ENCODE measurements around the gene CHD2. TPM values are rescaled to one million over a fixed set of nuclear protein-coding genes. Genes with fewer than 3 reads are reported as not detected.

Gene CHD2
- total RNA-seq, 1 donor from 2014 or later: 59.7 TPM

- DNase-seq (ENCODE audit: low spot score): no peak
- Mint-ChIP-seq H3K4me3 (ENCODE audit: unreplicated experiment) (no peak overlapping the region), H3K36me3 (ENCODE audit: low read depth) (peaks cover 34% of the 10 kb centered on the region), H3K4me1 (ENCODE audit: low read depth) (peaks cover 46% of the 10 kb centered on the region), H3K27me3 (ENCODE audit: low read depth) (no peaks in the 10 kb centered on the region), H3K9me3 (ENCODE audit: low read depth) (no peaks in the 10 kb centered on the region), H3K27ac (ENCODE audit: unreplicated experiment) (peak overlapping the region; percentile 90)
- no peak for TF ChIP-seq CTCF (IDR thresholded peaks at IDR 0.05)
These were observed 128.0 kb downstream of the CHD2 start for GRCh38 chr15:93028111-93028631.

DNA sequence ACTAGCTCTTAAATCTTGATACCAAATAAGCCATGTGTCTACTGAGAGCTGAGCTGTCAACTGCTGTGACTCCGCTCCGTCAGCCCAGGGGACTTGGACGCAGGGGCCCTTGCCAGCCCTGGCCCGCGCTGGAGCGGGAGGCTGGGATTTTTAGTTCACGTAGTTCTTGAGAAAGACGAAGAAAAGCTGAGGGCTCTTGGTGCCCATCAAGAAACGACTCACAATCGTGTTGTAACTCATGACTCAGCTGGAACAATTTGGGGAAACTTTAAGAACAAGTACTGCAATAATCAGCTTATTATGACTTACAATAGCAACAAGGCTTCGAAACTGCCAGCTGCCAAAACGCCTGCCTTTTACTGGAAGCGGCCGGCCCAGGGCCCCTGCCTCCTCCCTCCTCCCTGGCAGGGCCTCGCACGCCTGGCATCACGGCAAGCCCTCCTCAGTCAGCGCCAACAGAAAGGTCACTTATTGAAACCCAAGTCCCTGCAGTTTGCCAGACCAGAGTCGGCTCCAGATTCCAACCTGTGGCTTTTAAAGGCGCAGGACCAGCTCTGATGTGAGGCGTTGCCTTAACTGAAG lies 128.6 kb downstream of the CHD2 start:
- no peaks in the 10 kb centered on the region for H3K9me3 Mint-ChIP-seq (ENCODE audit: low read depth)

DNA sequence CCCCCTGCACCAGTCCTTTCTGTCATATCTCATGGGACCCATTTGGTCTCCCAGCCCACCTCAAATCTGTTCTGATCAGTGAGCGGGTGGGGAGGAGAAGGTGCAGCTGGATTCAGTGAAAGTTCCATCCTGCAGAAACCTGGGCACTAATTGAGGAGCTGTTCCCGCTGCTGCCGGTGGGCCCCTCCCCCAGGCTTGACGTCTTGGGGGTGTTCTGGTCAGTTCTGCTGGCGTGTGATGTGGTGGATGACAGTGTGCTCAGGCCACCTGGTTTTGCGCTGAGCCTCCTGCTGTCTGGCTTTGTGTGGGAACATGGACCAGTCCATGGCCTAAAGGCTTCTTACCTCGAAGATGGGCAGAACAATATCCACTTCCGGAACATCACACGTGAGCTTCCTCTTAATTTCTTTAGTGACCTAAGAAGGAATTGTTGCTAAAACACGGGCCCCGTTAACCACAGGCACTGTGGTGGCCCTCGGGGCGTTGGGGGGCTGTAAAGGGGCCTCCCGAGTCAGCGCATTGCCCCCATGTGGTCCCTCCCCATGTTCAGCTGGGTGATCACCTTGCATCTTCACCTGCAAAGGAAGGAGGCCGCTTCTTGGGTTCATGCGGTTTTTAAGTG lies 129.2 kb downstream of the CHD2 start:
- Mint-ChIP-seq H3K9me3 (ENCODE audit: low read depth) (no peaks in the 10 kb centered on the region), H3K36me3 (ENCODE audit: low read depth) (peaks cover 24% of the 10 kb centered on the region), H3K27me3 (ENCODE audit: low read depth) (no peaks in the 10 kb centered on the region), H3K4me1 (ENCODE audit: low read depth) (peaks cover 40% of the 10 kb centered on the region), H3K4me3 (ENCODE audit: unreplicated experiment) (no peak overlapping the region), H3K27ac (ENCODE audit: unreplicated experiment) (peak overlapping the region; percentile 38)
- TF ChIP-seq CTCF (IDR thresholded peaks at IDR 0.05): no peak
- DNase-seq (ENCODE audit: low spot score): no peak

More for the DNA sequence above, 128.6 kb downstream of the CHD2 start:
- Mint-ChIP-seq H3K4me1 (ENCODE audit: low read depth) (peaks cover 41% of the 10 kb centered on the region), H3K4me3 (ENCODE audit: unreplicated experiment) (no peak overlapping the region), H3K27me3 (ENCODE audit: low read depth) (no peaks in the 10 kb centered on the region), H3K27ac (ENCODE audit: unreplicated experiment) (peak overlapping the region; percentile 90), H3K36me3 (ENCODE audit: low read depth) (peaks cover 28% of the 10 kb centered on the region)
- TF ChIP-seq CTCF (IDR thresholded peaks at IDR 0.05): no peak
- no peak for DNase-seq (ENCODE audit: low spot score)

- DNase-seq (ENCODE audit: low spot score): no peak
- H3K9me3 Mint-ChIP-seq (ENCODE audit: low read depth): no peaks in the 10 kb centered on the region
- H3K36me3 Mint-ChIP-seq (ENCODE audit: low read depth): peaks cover 18% of the 10 kb centered on the region
- peak overlapping the region; percentile 86 for H3K27ac Mint-ChIP-seq (ENCODE audit: unreplicated experiment)
- no peaks in the 10 kb centered on the region for H3K27me3 Mint-ChIP-seq (ENCODE audit: low read depth)
- peaks cover 40% of the 10 kb centered on the region for H3K4me1 Mint-ChIP-seq (ENCODE audit: low read depth)
- TF ChIP-seq CTCF (IDR thresholded peaks at IDR 0.05): no peak
- H3K4me3 Mint-ChIP-seq (ENCODE audit: unreplicated experiment): no peak overlapping the region
These were observed 129.8 kb downstream of the CHD2 start for GRCh38 chr15:93029836-93030429.

DNA sequence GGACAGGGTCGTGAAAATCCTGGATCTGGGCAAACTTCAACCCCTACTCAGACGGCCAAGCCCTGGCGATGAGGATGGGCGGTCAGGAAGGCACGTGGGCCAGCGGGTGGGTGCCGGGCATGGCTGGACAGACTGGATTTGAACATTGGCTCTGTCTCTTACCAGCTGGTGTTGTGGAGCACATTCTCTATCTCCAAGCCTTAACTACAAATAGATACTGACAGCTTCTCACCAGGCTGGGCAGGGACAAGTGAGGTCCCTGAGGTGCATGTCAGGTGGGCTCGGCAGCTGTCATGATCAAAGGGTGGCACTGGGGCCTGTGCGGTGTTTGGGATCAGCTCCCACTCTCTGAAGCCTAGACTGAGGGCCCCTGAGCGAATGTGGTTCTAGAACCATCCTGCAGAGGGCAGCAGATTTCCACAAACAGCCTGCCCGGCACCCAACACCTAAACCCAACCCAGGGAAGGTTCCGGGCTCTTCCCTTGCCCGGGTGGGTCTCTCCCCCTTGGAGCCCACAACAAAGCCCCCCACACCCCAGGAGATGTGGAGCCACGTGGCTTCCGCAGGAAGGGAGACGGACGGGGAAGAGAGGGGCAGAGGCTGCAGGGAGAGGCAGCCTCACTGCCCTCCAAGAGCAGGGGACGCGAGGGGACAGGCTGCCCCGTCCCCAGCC lies 130.4 kb downstream of the CHD2 start:
- TF ChIP-seq CTCF (IDR thresholded peaks at IDR 0.05): peak; percentile 97
- peaks cover 12% of the 10 kb centered on the region for H3K36me3 Mint-ChIP-seq (ENCODE audit: low read depth)
- peaks cover 40% of the 10 kb centered on the region for H3K4me1 Mint-ChIP-seq (ENCODE audit: low read depth)
- H3K4me3 Mint-ChIP-seq (ENCODE audit: unreplicated experiment): no peak overlapping the region
- no peaks in the 10 kb centered on the region for H3K27me3 Mint-ChIP-seq (ENCODE audit: low read depth)
- H3K9me3 Mint-ChIP-seq (ENCODE audit: low read depth): no peaks in the 10 kb centered on the region
- no peak for DNase-seq (ENCODE audit: low spot score)
- peak overlapping the region; percentile 86 for H3K27ac Mint-ChIP-seq (ENCODE audit: unreplicated experiment)
